ENCODE measurements around the gene TNFAIP6.

The TNFAIP6 gene

DNA sequence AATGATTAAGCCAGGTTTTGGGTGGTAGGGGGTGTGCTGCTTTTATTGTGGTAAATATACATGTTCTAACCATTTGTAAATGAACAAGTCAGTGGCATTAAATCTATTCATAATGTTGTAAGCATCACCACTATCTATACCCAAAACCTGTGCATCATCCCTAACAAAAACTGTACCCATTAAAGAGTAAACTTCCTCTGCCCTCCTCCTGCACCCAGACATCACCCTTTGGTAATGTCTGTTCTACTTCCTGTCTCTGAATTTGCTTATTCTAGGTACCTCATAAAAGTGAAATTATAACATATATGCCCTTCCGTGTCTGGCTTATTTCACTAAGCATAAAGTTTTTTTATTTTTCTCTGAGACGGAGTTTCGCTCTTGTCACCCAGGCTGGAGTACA lies 66.4 kb downstream of the TNFAIP6 start:
- DNase-seq = no peak
